ENCODE data around the gene MOSMO.

MOSMO gene

DNA sequence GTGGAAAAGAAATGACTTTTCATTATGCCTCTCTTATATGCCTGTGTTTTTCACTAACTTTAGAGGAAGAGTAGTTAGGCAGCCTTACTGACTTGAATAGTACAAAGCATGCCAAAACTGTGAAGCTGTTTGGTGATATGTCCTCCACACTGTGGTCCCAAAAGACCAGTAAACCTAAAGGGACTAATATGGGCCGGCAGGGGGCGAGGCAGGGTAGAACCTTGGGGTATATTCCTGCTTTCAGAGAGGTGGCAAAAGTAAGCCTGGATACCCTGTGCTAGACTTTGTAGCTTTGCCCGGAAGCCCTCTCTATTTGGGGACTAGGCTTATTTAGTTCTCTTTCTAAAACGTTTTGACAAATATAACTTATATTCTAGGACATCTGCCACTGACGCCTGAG is 48.0 kb downstream of the MOSMO start:
- no peak for DNase-seq (ENCODE audit: low read depth)
- H3K4me3 ChIP-seq (ENCODE audit: low read length), result no peak overlapping the region
- TF ChIP-seq, protein P1, sequence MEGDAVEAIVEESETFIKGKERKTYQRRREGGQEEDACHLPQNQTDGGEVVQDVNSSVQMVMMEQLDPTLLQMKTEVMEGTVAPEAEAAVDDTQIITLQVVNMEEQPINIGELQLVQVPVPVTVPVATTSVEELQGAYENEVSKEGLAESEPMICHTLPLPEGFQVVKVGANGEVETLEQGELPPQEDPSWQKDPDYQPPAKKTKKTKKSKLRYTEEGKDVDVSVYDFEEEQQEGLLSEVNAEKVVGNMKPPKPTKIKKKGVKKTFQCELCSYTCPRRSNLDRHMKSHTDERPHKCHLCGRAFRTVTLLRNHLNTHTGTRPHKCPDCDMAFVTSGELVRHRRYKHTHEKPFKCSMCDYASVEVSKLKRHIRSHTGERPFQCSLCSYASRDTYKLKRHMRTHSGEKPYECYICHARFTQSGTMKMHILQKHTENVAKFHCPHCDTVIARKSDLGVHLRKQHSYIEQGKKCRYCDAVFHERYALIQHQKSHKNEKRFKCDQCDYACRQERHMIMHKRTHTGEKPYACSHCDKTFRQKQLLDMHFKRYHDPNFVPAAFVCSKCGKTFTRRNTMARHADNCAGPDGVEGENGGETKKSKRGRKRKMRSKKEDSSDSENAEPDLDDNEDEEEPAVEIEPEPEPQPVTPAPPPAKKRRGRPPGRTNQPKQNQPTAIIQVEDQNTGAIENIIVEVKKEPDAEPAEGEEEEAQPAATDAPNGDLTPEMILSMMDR (conservative IDR thresholded peaks at IDR 0.05; ENCODE audit: low read length), result no peak

- no peak for DNase-seq (ENCODE audit: low read depth)
- TF ChIP-seq, protein P1 (conservative IDR thresholded peaks at IDR 0.05; ENCODE audit: low read length), result no peak
- no peak overlapping the region for H3K4me3 ChIP-seq (ENCODE audit: low read length)
Measured at GRCh38 chr16:22063888-22064467, 56.1 kb downstream of the MOSMO start.

GRCh38 chr16:22065252-22065651 is 57.3 kb downstream of the MOSMO start:
- TF ChIP-seq, protein P1 (conservative IDR thresholded peaks at IDR 0.05; ENCODE audit: low read length), result no peak
- no peak overlapping the region for H3K4me3 ChIP-seq (ENCODE audit: low read length)
- DNase-seq (ENCODE audit: low read depth), result no peak

DNA sequence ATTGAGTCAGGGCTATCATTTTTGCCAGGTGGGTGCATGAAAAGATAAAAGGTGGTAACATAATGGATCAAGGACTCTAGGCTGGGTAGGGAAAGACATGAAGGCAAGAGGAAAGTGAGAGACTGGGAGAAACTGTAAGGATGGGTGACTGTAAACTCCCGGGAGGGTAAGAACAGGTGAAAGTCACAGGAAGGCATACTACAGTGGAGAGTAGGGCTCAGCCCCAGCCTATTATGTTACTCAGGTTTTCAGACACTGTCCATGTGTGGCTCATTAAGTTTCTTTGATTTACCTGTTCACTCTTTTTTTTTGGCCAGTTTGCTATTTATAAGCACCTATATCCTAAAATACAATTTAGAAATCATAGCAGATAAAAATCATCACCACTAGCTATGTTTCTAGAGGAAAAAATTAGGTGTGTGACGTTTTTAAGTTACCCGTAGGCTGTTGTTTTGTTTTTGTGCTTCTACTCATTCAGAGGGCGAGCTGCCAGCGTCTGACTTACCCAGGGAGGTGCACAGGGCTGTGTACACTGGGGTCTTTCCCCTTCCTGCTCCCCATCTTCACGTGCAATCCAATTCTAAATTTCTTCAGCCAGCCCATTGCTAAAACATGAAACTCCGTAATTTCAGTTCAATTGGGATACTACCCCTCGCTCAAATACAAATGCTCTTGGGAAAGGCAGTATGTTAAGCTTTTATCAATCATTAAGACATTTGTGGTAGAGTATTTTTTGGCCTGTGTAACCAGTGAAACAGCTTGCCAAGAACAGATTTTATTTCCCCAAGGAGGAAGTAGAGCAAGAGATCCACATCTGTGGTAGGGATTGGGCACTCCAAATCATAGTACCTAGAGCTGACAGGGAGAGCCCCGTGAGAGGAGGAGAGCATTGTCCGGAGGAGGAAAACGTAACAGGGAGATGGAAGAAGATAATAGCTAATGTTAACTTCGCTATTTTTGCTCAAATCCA is 62.7 kb downstream of the MOSMO start:
- TF ChIP-seq, protein P1 (conservative IDR thresholded peaks at IDR 0.05; ENCODE audit: low read length), result no peak
- no peak overlapping the region for H3K4me3 ChIP-seq (ENCODE audit: low read length)
- DNase-seq (ENCODE audit: low read depth), result peak; percentile 47

GRCh38 chr16:22071331-22071910 is 63.5 kb downstream of the MOSMO start:
- TF ChIP-seq, protein P1 (conservative IDR thresholded peaks at IDR 0.05; ENCODE audit: low read length), result no peak

GRCh38 chr16:22073350-22073749 is 65.4 kb downstream of the MOSMO start:
- TF ChIP-seq, protein P1 (conservative IDR thresholded peaks at IDR 0.05; ENCODE audit: low read length), result no peak
- no peak overlapping the region for H3K4me3 ChIP-seq (ENCODE audit: low read length)
- no peak for DNase-seq (ENCODE audit: low read depth)

More at GRCh38 chr16:22071331-22071910, 63.5 kb downstream of the MOSMO start:
- DNase-seq (ENCODE audit: low read depth), result no peak
- H3K4me3 ChIP-seq (ENCODE audit: low read length), result no peak overlapping the region

Data from AG10803 (cell line).